GM19452 (cell line): Measurements from ENCODE around the gene ARHGEF10L.

ENCODE experiments used
- ATAC-seq: cut with Tn5 transposase; IDR thresholded peaks from one replicate; pipeline ENCODE4 v1.9.1; 2021; ENCODE audit not compliant: unreplicated experiment

The ARHGEF10L gene

GRCh38 chr1:17549384-17549783, 9.9 kb downstream of the ARHGEF10L start:
- ATAC-seq: no peak

- ATAC-seq: no peak
These were observed 11.5 kb downstream of the ARHGEF10L start for GRCh38 chr1:17550729-17551584.

DNA sequence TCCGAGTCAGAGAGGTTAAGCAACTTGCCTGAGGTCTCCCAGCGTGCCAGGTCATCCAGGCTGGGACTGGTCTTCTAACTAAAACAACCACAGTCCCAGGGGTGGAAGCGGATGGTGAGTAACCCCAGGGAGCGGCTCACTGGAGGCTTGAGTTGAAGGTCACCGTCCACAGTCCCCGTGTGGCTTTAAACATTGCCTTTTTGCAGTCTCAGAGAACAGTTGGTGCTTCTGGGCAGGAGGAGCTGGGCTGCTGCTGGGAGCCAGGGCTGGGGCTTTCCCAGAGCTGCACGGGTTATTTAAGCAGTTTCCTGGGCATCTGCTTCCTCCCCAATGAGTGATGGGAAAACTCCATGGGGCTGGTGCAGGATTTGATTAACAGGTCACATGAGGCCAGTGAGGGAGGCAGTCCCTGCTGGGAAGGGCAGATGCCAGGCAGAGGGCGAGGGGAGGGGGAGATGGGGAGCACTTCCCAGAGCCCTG, 12.3 kb downstream of the ARHGEF10L start:
- ATAC-seq: no peak

DNA sequence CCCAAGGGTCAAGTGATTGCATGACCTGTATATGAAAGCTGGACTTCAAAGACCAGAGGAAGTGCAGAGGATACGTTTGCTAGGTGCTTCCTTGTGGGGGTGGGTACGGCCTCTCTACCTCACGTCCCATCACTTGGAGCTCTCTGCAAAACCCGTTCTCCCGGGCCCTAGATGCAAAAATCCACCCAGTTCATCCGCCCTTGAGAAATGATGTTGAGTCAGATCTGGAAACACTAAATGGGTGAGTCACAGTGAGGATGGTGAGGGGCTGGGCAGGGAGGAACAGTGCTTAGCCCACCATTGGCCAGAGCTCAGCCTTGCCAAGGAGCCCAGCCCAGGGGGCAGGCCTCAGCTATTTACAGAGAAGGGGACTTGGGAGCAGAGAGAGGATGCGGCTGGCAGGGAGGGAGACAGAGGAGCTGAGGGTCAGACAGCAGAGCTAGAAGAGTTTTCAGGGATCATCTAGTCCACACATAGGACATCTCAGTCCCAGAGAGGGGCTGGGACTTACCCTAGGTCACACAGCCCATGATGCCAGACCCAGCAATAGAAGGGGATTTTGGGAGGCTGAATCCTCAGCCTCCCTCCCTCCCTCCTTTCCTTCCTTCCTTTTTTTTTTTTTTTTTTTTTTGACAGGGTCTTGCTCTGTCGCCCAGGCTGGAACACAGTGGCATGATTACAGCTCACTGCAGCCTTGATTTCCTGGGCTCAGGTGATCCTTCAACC, 14.6 kb downstream of the ARHGEF10L start:
- no peak for ATAC-seq

DNA sequence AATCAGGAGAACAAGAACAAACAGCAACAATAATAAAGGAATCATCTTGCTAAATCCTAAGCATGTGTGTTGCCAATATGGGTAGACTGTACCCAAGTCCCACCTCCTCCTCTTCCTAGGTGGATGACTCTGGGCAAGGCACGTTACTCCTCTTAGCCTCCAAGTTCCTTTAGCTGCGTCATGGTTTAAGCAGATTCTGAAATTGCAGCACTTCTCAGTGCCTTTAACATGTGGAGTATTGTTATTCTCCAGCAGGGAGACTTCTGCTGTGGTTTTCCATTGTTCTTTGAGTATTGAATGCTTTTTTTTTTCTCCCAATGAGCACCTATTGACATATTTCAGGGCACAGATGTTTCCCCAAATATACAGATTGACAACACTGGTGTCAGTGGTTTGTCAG, 15.5 kb downstream of the ARHGEF10L start:
- ATAC-seq: no peak

- no peak for ATAC-seq
These were observed 18.5 kb downstream of the ARHGEF10L start for GRCh38 chr1:17557986-17558385.

DNA sequence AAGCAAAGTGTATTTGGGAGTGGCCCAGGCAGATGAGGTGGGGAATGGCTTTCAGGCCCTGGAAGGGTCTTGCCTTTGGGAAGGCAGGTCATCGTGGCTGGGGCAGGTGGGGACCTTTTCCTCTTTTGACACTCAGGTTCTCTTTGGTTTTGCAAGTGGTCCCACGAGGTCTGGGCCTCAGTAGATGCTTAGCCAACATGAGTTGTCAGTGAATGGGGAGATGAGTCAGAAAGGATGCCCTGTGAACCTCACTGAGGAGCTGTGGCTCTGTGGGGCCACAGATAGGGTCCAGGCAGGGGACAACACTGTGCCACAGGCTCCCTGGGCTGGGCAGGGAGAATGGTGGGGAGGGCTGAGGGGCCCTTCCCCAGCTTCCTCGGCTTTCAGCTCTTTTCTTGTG, 19.0 kb downstream of the ARHGEF10L start:
- no peak for ATAC-seq

DNA sequence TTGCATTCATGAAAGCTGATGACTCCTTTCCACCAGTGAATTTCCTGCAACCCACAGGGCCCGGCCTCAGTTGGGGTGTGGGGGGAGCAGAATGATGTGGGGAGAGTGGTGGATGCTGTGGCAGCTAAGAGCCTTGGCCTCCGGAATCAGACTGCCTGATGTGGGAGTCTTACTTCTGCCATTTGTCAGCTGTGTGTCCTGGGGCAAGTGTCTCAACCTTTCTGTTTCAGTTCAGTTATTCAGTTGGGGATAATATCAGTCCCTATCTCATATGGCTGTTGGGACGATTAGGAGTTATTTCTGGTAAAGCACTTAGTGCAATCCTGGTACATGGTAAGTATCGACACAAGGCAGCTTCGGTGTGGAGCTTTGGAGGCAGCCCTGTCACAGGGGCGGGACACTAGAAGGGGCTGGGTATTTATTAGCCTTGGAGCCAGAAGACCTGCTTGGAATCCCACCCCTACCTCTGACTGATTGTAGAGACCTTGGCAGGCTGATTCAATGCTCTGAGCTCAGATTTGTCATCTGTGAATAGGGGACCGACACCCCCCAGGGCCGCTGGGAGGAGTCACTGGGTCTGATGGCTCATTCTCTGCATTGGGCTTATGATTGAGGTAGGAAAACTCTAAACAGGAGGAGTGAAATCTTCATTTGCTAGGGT, 19.6 kb downstream of the ARHGEF10L start:
- ATAC-seq: no peak

DNA sequence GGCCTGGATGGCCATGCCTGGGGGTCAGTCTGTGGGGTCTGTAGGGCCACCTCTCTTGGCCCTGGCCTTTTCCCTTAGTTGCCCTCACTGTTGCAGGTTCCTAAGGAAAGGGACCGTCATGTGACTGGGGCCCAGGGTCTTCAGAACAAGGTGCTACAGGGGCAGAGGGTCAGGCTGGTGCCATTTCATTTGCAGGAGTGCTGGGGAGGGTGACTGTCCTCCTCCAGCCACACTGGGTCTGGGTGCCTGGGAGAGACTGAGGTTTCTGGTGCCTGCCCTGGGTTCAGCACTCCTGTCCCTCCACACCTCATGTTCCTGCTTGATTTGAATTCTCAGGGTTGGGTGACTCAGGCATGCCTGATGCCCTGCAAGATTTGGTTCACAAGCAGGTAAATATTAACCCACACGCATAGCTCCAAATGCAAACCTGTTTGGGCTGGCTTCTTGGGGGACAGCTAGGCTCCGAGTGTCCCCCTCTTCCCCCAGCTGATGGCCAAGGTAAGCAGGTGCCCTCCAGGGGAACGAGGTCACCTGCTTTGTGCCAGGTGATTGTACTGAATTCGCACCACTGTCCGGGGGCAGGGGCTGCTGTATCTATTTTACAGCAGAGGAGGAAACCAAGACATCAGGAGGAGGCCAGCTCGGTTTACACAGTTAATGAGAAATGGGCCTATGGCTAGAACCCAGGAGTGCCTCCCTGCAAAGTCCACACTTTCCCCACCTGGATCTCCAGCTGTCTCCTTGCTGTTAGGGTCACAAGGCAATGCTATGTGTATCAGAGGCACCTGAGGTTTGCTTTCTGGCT, 20.3 kb downstream of the ARHGEF10L start:
- no peak for ATAC-seq

GRCh38 chr1:17561247-17561548, 21.7 kb downstream of the ARHGEF10L start:
- no peak for ATAC-seq

DNA sequence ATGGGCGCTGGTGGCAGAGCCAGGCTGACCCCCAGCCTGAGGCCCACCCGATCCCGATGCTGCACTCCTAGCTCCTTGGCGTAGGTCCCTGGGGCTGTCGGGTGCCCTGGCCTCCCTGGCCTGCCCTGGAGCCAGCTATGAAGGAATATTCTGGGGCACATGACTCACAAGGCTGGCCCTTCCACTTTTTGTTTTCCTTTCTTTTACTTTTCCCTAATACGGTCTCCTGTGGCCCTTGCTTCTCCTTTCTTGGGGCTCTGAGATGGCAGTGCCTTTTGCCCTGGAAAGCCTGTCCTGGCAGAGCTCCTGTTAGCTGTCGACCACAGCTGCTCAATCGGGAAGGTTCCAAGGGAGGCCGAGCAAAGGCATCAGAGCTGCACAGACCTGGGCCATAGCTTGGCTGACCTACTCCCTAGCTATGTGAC, 22.1 kb downstream of the ARHGEF10L start:
- no peak for ATAC-seq

DNA sequence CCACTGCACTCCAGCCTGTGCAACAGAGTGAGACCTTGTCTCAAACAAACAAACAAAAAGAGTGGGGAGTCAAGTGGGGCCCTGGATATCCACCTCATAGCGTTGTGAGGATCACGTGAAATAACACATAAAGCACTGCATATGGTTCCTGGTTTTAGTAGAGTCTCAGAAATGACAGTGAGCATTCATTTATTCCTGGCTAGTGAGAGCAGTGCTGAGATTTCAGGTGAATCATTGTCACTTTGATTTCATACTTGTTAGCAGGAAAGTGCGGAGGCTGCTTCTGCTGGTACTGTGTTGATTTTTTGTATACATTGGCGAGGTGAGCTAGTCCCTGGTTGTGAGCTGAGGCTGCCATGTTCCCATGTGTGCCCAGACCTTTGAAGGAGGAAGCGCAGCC, 22.9 kb downstream of the ARHGEF10L start:
- ATAC-seq: no peak

GRCh38 chr1:17563494-17564281, 24.2 kb downstream of the ARHGEF10L start:
- ATAC-seq: no peak

DNA sequence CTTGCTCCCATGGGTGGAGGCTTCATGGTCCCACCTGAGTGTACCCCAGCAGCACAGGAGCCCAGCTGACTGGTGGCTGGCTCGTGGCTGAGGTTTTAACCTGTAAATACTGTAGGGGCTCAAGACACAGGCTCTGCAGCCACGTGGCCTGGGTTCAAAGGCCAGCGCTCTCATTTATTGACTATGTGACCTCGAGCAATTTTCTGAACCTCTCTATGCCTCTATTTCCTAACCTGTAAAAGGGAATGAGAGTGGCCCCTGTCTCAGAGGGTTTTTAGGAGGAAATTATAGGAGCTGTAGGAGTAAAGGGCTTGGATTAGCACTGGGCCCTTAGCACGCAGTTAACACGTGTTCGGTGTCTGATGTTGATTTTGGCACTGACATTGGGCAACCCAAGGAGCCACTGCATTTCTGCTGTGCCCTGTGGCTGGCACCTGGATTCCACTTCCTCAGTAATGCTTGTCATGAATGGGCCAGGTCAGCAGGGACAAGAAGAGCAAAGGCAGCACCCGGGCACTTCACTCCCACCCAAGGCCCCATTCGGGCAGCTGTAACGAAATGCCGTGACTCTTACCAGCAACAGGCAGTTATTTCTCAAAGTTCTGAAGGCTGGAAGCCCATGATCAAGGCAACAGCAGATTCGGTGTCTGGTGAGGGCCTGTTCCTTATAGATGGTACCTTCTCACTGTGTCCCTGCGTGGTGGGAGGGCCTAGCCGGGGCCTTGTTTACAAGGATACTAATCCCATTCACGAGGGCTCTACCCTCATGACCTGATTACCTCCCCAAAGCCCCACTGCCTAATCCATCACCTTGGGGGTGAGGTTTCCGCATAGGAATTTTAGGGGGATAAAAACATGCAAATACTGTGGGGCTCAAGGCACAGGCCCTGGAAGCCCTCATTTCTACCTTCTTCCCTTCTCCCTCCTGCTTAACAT, 25.2 kb downstream of the ARHGEF10L start:
- no peak for ATAC-seq

DNA sequence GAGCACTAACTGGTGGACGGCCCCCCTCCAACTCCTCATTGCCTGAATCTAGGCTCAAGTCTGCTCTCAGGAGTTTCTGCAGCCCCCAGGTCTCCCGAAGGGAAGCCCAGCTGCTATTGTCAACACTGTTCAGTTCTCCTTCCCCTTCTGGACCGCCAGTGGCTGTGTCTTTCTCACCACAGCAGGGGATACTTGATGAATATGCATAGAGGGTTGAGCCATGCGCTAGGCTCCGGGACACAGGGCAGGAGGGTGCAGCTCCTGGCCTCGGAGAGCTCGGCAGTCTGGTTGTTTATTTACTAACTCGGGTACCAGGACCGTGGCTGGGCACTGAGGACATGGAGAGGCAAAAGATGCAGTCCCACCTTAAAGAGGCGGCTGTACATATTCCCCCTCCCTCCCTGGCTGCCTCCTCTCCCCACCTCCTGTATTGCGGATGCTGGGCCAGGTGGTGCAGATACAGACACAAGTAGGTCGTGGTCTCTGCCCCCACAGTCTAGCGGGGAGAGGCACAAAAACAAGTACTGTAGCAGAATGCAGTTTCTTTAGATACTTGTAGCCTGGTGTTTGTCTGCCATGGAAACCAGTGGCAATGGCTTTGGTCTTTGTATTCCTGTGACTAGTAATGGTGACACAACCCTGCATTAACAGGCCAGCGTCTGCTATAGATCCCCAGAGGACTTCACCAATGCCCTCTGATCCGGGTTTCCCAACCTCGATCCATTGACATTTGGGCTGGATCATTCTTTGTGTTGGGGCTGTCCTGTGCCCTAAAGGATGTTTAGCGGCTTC, 26.2 kb downstream of the ARHGEF10L start:
- no peak for ATAC-seq

- no peak for ATAC-seq
These were observed 26.9 kb downstream of the ARHGEF10L start for GRCh38 chr1:17566417-17566816.

GRCh38 chr1:17566892-17567291, 27.4 kb downstream of the ARHGEF10L start:
- no peak for ATAC-seq

GRCh38 chr1:17567582-17567981, 28.1 kb downstream of the ARHGEF10L start:
- no peak for ATAC-seq
